ENCODE results near the gene PLA2G5.

The PLA2G5 gene

DNA sequence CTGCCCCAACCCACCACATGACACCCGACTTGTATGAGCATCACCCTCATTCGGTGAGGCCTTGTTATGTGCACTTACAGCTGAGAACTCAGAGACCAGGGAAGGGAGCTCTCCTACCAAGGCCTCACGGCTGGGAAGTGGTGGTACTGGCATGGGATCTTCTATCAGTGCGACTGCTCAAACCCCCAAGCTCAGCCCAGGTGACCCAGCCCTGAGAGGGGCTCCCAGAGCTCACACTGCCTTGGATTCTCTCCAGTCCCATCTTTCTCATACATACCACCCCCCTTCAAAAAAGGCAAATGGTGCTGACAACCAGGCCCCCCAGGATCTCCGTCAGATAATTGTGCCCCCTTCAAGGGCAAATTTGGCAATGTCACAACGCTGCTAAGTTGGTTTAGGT, 68.4 kb downstream of the PLA2G5 start:
- Histone ChIP-seq H3K4me3 (ENCODE audit: low read depth in 1 of 2, low read length in 1 of 2) (no peak overlapping the region), H3K4me1 (ENCODE audit: control insufficient read depth in 1 of 2, insufficient read depth in 1 of 2, low read depth in 1 of 2, low read length in 1 of 2) (no peaks in the 10 kb centered on the region), H3K36me3 (no peaks in the 10 kb centered on the region), H3K9me3 (no peaks in the 10 kb centered on the region), H3K27me3 (peaks cover 4% of the 10 kb centered on the region), H3K27ac (no peak overlapping the region)
- TF ChIP-seq, protein P1, sequence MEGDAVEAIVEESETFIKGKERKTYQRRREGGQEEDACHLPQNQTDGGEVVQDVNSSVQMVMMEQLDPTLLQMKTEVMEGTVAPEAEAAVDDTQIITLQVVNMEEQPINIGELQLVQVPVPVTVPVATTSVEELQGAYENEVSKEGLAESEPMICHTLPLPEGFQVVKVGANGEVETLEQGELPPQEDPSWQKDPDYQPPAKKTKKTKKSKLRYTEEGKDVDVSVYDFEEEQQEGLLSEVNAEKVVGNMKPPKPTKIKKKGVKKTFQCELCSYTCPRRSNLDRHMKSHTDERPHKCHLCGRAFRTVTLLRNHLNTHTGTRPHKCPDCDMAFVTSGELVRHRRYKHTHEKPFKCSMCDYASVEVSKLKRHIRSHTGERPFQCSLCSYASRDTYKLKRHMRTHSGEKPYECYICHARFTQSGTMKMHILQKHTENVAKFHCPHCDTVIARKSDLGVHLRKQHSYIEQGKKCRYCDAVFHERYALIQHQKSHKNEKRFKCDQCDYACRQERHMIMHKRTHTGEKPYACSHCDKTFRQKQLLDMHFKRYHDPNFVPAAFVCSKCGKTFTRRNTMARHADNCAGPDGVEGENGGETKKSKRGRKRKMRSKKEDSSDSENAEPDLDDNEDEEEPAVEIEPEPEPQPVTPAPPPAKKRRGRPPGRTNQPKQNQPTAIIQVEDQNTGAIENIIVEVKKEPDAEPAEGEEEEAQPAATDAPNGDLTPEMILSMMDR (IDR thresholded peaks at IDR 0.05): no peak

GRCh38 chr1:20138961-20139550, 69.1 kb downstream of the PLA2G5 start, which contains the start of gene PLA2G2F:
PLA2G2F (plus strand) TSS chr1:20139323; CDS start chr1:20139428, 105 bp downstream.
- Histone ChIP-seq H3K36me3 (no peaks in the 10 kb centered on the region), H3K4me1 (ENCODE audit: control insufficient read depth in 1 of 2, insufficient read depth in 1 of 2, low read depth in 1 of 2, low read length in 1 of 2) (no peaks in the 10 kb centered on the region)
- TF ChIP-seq, protein P1 (IDR thresholded peaks at IDR 0.05): no peak

DNA sequence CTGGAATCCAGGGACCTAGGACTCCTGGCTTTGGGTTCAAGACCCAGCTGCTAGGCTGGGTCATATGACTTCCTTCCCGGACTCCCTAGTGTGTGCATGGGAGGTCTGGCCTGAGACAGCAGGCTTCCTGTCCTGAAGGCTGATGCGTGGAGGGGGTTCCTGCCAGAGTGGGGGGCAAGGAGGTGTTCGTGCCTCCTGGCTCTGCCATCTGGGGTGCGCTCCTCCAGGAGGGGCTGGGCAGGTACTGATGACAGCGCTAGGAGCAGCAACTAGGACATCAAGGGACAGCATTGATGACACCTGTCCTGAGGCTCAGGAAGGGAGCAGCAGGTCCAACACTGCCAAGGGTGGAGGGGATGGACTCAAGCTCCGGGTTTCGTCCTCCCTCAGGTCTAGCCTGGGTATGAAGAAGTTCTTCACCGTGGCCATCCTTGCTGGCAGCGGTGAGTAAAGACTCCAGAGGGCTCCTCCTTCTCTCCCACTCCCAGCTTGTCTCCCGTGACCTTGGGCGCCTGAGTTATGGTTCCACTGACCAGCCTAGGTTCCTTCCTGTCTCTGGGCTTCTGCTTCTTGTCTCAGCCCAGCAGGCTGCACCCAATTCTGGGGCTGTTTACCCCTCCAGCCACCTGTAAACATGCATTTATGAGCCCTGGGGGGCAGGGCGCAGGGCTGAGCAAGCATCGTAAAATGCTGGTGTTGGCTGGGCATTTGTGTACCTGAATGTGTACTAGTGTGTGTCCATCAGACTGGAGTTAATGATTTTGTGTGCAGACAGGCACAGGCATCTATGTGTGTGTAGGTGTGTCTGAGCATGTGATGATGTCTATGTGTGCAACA, 70.0 kb downstream of the PLA2G5 start:
- Histone ChIP-seq H3K27me3 (no peaks in the 10 kb centered on the region), H3K4me1 (ENCODE audit: control insufficient read depth in 1 of 2, insufficient read depth in 1 of 2, low read depth in 1 of 2, low read length in 1 of 2) (no peaks in the 10 kb centered on the region), H3K36me3 (no peaks in the 10 kb centered on the region), H3K4me3 (ENCODE audit: low read depth in 1 of 2, low read length in 1 of 2) (no peak overlapping the region), H3K27ac (no peak overlapping the region), H3K9me3 (no peaks in the 10 kb centered on the region)
- TF ChIP-seq, protein P1 (IDR thresholded peaks at IDR 0.05): no peak

More at GRCh38 chr1:20138961-20139550, 69.1 kb downstream of the PLA2G5 start, which contains the start of gene PLA2G2F:
- Histone ChIP-seq H3K27me3 (no peaks in the 10 kb centered on the region), H3K4me3 (ENCODE audit: low read depth in 1 of 2, low read length in 1 of 2) (no peak within 1 kb of the TSS), H3K27ac (no peak within 1 kb of the TSS), H3K9me3 (no peaks in the 10 kb centered on the region)

- no peak overlapping the region for H3K4me3 ChIP-seq (ENCODE audit: low read depth in 1 of 2, low read length in 1 of 2)
- TF ChIP-seq, protein P1 (IDR thresholded peaks at IDR 0.05): no peak
- H3K27ac ChIP-seq: no peak overlapping the region
- H3K4me1 ChIP-seq (ENCODE audit: control insufficient read depth in 1 of 2, insufficient read depth in 1 of 2, low read depth in 1 of 2, low read length in 1 of 2): no peaks in the 10 kb centered on the region
- no peaks in the 10 kb centered on the region for H3K9me3 ChIP-seq
- H3K27me3 ChIP-seq: no peaks in the 10 kb centered on the region
- no peaks in the 10 kb centered on the region for H3K36me3 ChIP-seq
Measured at GRCh38 chr1:20141001-20141400, 71.0 kb downstream of the PLA2G5 start.

- TF ChIP-seq, protein P1 (IDR thresholded peaks at IDR 0.05): no peak
- H3K27me3 ChIP-seq: no peaks in the 10 kb centered on the region
- no peak overlapping the region for H3K27ac ChIP-seq
- H3K36me3 ChIP-seq: no peaks in the 10 kb centered on the region
- H3K4me3 ChIP-seq (ENCODE audit: low read depth in 1 of 2, low read length in 1 of 2): no peak overlapping the region
- H3K4me1 ChIP-seq (ENCODE audit: control insufficient read depth in 1 of 2, insufficient read depth in 1 of 2, low read depth in 1 of 2, low read length in 1 of 2): no peaks in the 10 kb centered on the region
- H3K9me3 ChIP-seq: no peaks in the 10 kb centered on the region
Measured at GRCh38 chr1:20141466-20141865, 71.5 kb downstream of the PLA2G5 start.

Measured in neutrophil (primary cell).